NAMALWA (cell line): ENCODE data around the gene MRTFB.

Experiments used
- DNase-seq: peaks from one replicate; pipeline ENCODE4 v3.0.0-alpha.2; 2015; ENCODE audit warnings: low spot score

MRTFB gene

DNA sequence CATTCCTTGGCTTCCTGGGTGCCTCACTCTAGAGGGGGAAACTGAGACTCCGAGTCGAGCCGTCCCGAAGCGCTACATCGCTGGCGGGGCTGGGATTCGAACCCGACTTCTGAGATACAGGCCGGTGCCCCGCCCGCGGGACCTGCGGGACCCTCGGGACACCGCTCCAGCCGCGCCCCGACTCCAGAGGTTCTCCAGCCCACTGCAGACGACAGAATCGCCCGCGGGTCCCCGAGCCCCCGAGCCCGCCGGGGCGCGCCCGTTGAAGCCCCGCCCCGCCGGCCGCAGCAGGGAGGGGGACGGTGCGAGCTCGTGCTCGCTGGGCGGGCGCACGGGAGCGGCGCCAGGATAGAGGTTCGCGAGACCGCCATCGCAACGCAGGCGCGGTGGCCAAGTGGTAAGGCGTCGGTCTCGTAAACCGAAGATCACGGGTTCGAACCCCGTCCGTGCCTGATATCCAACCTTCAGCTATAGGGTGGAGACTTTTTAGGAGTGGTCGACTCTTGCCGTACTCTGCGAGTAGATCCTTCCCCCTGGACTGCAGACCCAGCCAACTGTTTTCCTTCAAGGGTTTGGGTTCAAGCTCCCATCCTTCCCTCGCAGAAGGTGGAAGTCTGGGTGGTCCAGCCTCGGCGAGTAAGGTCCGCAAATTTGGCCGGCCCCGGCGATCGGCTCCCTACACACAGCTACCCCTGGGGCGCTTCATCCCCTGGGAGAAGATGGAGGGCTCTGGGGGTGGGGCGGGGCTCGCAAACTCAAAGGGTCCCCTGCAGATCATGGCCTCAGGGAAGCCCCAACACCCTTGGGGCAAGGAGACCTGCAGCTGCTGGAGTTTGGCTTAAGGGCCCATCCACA lies 214.6 kb downstream of the MRTFB start:
- peak; percentile 96 for DNase-seq

DNA sequence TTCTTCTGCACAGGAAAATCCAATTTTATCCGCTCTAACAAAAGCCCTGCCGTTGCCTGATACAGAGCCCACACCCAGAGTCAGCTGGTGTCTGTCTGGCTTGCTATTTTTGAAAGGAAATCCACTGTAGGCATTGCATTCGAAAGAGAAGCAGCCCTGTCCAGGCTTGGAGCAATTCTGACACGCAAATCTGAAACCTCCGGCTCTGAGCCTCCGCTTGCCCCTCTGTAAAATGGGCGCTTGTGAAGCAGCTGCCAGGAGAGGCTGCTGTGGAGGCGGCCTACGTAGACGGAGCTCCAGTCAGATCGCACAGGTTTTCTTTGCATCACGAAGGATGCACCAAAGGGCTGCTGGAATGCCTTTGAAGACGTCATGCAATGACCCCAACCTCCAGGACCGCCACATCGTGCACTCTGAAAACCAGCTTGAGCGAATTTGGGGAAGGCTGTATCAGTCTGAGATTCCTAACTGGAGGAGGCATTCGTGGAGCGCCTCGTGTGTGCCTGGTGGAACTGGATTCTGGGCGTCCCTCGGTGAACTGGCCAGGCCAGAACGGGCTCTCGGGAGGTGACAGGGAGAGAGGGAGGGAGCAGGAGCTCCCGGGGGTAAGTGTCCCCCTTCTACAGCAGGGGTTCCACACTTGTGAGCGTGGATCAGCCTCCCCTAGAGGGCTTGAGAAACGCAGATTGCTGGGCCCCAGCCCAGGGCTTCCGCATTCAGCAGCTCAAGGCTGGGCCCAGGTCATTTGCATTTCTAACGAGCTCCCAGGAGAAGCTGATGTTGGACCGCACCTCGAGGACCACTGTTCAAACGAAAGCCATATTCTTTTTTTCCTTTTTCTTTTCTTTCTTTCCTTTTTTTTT lies 215.5 kb downstream of the MRTFB start:
- DNase-seq = peak; percentile 51

DNA sequence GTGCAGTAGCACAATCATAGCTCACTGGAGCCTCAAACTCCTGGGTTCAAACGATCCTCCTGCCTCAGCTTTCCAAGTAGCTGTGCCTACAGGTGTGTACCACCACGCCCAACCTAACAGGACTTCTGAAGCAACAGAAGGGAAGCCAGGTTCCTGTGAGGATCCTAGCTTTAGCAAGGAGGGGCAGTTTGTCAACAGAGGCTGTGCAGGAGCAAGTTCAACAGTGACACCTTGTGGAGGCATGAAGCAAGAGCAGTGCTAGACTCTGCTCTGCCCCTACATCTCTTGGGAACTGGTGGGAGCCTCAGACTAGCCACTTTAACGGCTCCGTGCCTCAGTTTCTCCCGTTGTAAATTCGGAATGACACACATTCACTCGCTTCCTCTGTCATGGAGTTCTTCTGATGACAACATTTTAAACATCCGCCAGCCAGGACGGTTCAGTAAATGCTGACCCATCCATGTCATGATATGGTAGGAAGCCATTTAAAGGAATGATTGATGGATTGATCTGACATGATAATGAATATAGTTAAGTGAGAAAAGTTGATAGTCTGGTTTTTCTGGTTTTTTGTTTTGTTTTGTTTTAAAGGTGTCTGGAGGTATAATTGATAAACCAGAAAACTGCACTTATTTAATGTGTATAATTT lies 218.7 kb downstream of the MRTFB start:
- DNase-seq = peak; percentile 76

GRCh38 chr16:14291286-14291685 lies 220.2 kb downstream of the MRTFB start:
- DNase-seq = no peak

GRCh38 chr16:14292051-14292825 lies 221.1 kb downstream of the MRTFB start:
- no peak for DNase-seq

DNA sequence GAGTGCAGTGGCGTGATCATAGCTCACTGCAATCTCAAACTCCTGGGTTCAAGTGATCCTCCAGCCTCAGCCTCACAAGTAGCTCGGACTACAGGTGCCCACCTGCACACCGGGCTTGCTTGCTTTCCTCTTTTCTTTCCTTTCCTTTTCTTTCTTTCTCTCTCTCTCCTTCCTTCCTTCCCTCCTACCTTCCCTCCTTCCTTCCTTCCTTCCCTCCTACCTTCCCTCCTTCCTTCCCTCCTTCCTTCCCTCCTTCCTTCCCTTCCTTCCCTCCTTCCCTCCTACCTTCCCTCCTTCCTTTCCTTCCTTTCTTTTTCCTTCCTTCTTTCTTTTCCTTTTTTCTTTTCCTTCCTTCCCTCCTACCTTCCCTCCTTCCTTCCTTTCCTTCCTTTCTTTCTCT lies 225.5 kb downstream of the MRTFB start:
- no peak for DNase-seq

DNA sequence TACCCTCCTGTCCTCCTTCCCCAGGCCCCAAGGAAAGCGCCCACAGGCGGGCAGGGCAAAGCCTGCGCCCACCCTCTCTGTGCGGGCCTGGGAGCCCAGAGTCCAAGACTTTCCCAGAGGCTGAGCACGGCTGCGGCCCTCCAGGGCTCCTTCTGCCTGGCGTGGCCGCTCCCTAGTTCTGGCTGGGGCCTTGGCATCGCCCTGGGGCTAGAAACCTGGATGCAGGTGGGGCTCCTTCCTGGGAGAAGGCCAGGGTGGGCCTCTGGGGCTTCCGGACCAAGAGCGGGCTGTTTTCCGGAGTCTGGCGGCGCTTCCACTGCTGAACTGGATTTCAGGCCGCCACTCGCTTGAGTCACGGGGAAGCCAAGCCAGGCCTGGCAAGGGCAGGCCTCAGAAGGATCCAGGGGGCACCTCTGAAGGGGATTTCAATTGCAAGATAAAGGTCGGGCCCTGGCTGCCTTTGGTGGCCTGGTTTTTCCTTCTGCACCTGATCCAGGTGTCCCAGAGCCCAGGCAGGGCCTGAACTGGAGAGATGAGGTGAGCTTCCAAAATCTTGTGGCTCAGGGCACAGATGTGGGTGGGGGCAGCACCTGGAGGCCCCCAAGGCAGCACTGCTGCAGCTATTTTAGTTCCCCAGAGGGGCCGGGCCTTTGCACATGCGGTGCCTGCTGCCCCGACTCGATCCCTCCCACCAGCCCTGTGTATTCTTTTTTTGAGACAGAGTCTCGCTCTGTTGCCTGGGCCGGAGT lies 227.4 kb downstream of the MRTFB start:
- DNase-seq = no peak

DNA sequence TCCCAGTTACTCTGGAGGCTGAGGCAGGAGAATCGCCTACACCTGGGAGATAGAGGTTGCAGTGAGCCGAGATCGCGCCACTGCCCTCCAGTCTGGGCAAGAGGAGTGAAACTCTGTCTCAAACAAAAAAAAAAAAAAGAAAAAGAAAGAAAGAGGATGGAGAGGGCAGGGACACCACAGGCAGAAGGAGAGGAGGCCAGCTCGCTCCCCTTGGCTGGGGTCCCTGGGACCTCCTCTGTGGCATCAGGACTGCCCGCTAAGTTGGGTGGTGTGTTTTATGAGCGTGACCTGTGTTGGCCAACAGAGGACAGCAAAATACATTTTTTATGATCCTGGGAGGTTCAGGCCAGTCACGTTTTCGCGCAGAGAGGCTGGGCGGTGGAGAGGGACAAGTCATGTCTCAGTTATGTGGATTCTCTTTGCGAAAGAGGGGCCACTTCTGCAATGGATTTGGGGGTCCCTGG lies 229.6 kb downstream of the MRTFB start:
- peak; percentile 82 for DNase-seq

DNA sequence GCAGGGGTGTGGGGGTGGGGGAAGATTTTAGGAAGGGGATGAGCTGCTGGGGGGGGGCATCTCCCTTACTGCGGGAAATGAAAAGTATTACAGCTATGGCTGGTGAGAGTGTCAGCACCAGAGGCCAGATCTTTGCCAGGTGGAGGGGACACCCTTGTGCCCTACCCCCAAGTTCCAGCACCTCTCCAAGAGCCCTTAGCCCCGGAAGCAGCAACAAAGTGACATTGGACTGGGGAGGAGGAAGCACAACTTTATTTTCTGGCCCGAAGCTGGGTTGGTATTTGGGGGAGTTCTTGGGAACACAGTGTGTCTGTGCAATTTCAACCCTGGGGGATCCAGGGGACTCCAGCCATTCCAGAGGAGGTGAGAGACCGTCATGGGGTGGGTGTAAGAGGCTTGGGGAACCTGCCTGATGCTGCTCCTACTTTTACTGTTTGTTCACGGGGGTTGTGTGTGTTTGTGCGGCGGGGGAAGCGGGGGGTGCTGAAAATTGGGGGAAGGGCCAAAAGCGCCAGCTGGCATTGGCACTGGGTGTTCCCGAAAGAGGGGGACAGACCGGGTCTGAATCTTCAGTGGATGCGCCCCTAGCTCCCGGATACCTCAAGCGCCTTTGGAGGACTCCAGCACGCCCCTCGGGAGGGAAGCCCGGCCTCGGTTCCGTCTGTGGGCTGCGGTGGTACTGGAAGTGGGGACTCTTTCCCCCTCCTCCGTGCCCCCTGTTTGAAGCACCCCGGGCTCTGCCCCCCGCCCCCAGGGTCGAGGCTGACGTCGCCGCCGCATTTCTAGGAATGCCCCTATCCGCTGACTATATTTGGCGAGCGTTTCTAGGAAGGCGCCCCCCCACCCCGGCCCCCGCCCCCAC lies 230.3 kb downstream of the MRTFB start:
- DNase-seq = peak; percentile 55

- DNase-seq = peak; percentile 75
Observed at GRCh38 chr16:14302031-14302398, 230.9 kb downstream of the MRTFB start.

- DNase-seq = peak; percentile 49
Observed at GRCh38 chr16:14302399-14303181, 231.5 kb downstream of the MRTFB start.

DNA sequence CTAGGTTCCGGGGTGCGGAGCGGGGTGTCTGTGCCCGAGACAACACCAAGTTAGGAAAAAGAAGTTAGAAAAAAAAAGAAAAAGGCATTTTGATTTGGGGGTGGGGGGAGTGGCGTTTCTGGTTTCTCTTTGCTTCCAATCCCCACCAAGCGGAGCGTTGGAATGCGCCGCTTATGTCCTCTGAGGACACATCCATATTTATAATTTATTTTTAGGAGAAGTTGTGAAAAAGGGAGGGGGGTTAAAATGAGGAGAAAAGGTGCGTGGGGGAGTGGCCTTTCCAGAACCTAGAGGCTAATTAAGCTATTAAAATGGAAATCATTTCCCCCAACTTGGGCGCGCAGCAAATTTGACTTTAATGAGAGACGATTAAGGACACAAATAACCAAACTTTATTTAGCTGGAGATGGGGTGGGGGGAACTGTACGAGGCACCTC lies 232.1 kb downstream of the MRTFB start:
- no peak for DNase-seq

DNA sequence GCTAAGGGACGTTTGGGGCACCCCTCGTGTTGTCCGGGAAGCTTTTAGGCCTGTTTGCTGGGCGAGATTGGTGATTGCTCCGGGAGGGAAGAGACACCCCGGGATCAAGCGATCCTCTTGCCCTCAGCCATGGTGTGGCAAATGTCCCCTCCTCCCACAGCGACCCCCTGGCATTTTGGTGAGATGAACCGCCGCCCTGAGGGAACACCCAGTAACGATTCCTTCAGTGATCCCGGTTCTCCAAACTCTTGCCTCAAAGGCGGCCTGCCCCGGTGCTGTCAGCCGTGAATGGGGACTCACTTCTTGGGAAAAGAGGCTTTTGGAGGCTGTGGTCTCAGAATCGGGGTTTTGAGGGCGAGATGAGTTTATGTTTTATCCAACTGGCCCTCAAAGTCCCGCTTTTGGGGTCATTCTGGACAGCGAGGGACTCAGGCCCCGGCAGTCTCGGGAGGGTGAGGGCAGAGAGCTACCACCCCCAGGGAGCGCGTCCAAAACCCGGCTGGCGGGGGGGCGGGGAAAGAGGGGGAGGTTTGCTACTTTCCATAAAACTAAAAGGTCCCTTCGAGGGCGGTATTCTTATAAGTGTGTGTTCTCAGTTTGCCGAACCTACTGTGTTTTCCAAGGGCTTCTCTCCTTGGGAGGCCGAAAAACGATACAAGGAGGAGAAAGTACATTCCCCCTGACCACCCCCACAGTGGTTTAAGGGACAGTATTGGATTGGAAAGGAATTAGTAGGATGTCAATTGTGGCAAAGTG lies 232.7 kb downstream of the MRTFB start:
- no peak for DNase-seq

DNA sequence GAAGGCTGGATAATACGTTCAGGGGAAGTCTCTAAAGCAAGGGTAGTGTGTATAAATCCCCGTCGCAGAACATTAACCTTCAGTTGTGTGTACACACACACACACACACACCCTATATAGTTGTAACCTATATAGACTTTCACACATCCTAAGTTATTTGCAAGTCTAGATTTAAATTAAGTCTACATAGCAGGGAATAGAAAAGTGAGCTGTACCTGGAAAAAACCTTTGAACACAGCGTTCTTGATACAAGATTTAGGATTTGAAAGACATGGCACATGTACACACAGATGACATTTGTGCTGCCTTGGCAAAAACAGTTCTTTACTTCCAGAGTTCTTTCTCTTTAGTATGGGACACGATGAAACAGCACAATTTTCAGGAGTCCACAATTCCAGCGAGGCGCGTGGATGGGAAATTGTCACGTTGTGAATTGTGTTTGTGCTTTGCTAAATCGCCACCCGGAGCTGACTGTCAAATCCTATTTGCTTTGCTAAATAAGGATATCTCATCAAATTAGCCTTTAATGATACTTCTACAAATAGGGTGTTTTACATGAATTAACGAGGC lies 233.9 kb downstream of the MRTFB start:
- DNase-seq = no peak

GRCh38 chr16:14306485-14307058 lies 235.5 kb downstream of the MRTFB start:
- no peak for DNase-seq

GRCh38 chr16:14307059-14307526 lies 236.0 kb downstream of the MRTFB start:
- DNase-seq = no peak

DNA sequence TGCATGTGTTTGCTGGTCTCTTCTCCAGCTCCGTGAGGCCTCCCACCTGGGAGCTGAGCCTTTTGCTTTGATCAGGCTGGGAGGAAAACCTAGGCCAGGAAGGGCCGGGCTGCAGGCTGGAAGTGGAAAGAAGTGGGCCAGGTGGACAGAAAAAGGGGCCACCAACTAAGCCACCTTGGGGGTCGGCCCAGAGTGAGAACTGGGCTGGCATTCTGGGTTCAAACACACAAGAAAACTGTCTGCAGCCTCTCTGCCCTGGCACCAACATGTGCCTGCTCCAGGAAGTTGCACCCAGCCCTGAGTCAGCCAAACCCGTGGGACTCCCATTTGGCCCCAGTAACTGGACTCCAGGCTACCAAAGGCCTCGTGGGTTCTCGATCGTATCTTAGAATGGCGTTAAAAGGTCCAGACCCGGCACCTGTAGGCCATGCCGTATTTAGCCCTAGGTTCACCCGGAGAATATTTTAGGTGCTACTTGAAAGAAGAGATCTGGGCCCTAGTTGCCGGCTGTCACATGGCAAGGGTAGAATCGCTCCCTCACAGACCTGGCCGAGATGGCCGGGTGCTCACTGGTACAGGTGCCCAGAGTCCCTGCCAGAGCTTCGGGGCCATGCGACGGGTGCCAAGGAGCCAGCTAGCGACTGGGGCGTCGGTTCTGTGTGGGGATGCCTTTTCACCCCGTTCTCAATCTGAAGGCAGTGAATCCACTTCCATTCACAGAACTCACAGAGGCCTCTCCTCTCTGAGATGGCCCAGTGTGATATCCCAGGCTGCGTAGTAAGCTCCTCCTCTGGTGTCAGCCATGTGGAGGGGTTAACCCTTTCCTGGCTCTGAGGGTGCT lies 236.6 kb downstream of the MRTFB start:
- no peak for DNase-seq
